SIG-M5 (cell line): ENCODE measurements around the gene RNASE2.
"Not testable (repeated sequence)": the region's sequence is repeated elsewhere in the genome, so short reads cannot be mapped to it uniquely, and the experiment has no call there.

Source experiments
- DNase-seq: peaks from one replicate; lab custom pipeline; 2025; lab: John Stamatoyannopoulos, UW

The RNASE2 gene

GRCh38 chr14:20954736-20955537 is at the start of gene RNASE2:
TSS of gene RNASE2 (plus strand) at chr14:20955487. CDS start at chr14:20955772, 285 bp downstream.
- DNase-seq = peak; percentile 87

GRCh38 chr14:20905676-20906075 is 49.6 kb upstream of the RNASE2 start:
- peak; percentile 29 for DNase-seq

- no peak for DNase-seq
Measured at GRCh38 chr14:20907214-20907613, 48.1 kb upstream of the RNASE2 start.

GRCh38 chr14:20910822-20911221 is 44.5 kb upstream of the RNASE2 start:
- DNase-seq = not testable (repeated sequence)

GRCh38 chr14:20919038-20919756 is 36.1 kb upstream of the RNASE2 start:
- peak; percentile 47 for DNase-seq

- DNase-seq = not testable (repeated sequence)
Measured at GRCh38 chr14:20923766-20924297, 31.5 kb upstream of the RNASE2 start.

GRCh38 chr14:20934148-20934762 is 21.0 kb upstream of the RNASE2 start:
- no peak for DNase-seq

GRCh38 chr14:20935303-20935984 is 19.8 kb upstream of the RNASE2 start:
- no peak for DNase-seq

GRCh38 chr14:20945146-20945545 is 10.1 kb upstream of the RNASE2 start:
- DNase-seq = peak; percentile 25

GRCh38 chr14:20946707-20947106 is 8.6 kb upstream of the RNASE2 start:
- DNase-seq = not testable (repeated sequence)

GRCh38 chr14:20955538-20955873 is 219 bp downstream of the RNASE2 start:
- DNase-seq = not testable (repeated sequence)

GRCh38 chr14:20956376-20956976 is 1.2 kb downstream of the RNASE2 start:
- no peak for DNase-seq

GRCh38 chr14:20958946-20959345 is 3.7 kb downstream of the RNASE2 start:
- DNase-seq = peak; percentile 82

GRCh38 chr14:20969336-20969735 is 14.0 kb downstream of the RNASE2 start:
- DNase-seq = no peak

GRCh38 chr14:20970647-20970982 is 15.3 kb downstream of the RNASE2 start:
- no peak for DNase-seq

GRCh38 chr14:20970983-20971704 is 15.9 kb downstream of the RNASE2 start:
- peak; percentile 7 for DNase-seq

GRCh38 chr14:20971705-20972021 is 16.4 kb downstream of the RNASE2 start:
- DNase-seq = no peak

- no peak for DNase-seq
Measured at GRCh38 chr14:20973501-20973900, 18.2 kb downstream of the RNASE2 start.

GRCh38 chr14:20976291-20976690 is 21.0 kb downstream of the RNASE2 start:
- DNase-seq = no peak

GRCh38 chr14:20978687-20979086 is 23.4 kb downstream of the RNASE2 start:
- no peak for DNase-seq

- DNase-seq = no peak
Measured at GRCh38 chr14:20980906-20981305, 25.6 kb downstream of the RNASE2 start.
